Measurements from ENCODE around the gene PLCB1.
"Not testable (repeated sequence)": the region's sequence is repeated elsewhere in the genome, so short reads cannot be mapped to it uniquely, and the experiment has no call there.

The PLCB1 gene

DNA sequence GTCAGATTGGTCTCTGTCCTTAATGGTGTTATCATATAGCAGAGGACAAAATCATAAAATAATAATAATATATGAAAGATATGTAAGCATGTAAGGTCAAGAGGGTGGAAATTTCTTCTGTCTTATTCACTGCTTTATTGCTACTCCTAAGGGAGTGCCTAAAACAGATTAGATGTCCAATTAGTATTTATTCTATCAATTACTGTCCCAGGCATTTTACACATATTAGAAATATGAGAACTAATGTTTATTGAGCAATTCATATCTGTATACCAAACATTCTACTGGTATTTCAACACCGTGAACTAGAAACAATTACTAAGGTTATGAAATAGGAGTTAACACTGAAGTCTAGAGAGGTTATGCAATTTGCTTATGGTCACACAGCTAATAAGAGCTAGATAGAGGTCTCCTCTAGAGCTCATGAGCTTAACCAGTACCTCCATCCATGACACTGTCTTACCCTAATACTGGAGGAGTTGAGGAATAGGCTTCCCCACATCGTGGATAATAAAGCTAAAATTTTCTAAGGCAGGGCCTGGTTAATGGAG is 302.3 kb downstream of the PLCB1 start:
- CTCF ChIA-PET = no interaction called here
- H3K9me3 Mint-ChIP-seq = no peaks in the 10 kb centered on the region
- no peaks in the 10 kb centered on the region for H3K4me1 Mint-ChIP-seq
- H3K4me3 Mint-ChIP-seq = no peak overlapping the region
- H3K27me3 Mint-ChIP-seq = no peaks in the 10 kb centered on the region
- no peaks in the 10 kb centered on the region for H3K36me3 Mint-ChIP-seq
- no peak overlapping the region for H3K27ac Mint-ChIP-seq
- no peak for DNase-seq

DNA sequence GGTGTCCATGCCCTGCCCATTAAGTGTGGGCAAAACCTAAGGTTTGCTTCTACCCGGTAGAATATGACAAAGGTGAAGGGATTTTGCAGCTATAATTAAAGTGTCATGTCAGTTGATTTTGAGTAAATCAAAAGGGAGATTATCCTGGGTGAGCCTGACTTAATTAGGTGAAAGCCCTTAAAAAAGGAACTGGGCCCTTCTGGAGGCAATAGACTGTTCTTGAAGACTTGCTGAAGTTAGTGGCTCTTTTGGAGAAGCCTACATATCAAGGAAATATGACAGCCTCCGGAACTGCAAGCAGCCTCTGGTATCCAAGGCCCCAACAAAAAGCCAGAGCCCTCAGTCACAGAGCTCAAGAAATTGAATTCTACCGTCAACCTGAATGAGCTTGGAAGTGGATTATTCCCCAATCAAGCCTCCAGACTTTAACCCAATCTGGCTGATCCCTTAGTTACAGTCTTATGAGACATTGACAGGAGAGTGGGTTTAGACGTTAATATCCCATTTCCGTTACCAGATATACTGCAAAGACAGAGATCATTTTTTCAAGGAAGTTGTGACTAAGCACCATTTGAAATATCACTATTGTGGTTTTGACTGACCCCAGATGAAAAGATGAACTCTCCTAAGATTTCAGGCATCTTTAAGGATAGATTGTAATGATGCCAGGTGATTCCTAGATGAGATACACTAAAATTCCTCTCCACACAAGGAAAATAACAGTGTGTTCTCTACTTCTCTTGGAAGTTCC is 303.4 kb downstream of the PLCB1 start:
- DNase-seq = no peak
- H3K9me3 Mint-ChIP-seq = no peaks in the 10 kb centered on the region
- CTCF ChIA-PET = no interaction called here
- H3K27ac Mint-ChIP-seq = no peak overlapping the region
- H3K27me3 Mint-ChIP-seq = no peaks in the 10 kb centered on the region
- no peaks in the 10 kb centered on the region for H3K36me3 Mint-ChIP-seq
- H3K4me3 Mint-ChIP-seq = no peak overlapping the region
- no peaks in the 10 kb centered on the region for H3K4me1 Mint-ChIP-seq

DNA sequence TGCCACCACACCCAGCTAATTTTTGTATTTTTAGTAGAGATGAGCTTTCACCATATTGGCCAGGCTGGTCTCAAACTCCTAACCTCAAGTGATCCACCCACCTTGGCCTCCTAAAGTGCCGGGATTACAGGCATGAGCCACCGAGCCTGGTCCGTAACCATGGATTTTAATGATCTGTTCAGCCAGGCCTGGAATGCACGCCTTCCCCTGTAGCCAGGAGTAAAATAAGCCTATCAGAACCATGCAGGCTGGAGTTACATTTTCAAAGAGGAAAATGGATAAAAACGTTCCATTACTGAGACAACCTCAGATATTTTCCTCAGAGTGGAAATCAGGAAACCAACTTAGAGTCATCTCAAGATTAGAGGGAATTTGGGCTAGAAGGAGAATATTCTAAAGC is 304.9 kb downstream of the PLCB1 start:
- H3K9me3 Mint-ChIP-seq, H3K36me3 Mint-ChIP-seq, H3K4me1 Mint-ChIP-seq, DNase-seq, H3K27me3 Mint-ChIP-seq, H3K27ac Mint-ChIP-seq, H3K4me3 Mint-ChIP-seq, CTCF ChIA-PET: not testable (repeated sequence)

DNA sequence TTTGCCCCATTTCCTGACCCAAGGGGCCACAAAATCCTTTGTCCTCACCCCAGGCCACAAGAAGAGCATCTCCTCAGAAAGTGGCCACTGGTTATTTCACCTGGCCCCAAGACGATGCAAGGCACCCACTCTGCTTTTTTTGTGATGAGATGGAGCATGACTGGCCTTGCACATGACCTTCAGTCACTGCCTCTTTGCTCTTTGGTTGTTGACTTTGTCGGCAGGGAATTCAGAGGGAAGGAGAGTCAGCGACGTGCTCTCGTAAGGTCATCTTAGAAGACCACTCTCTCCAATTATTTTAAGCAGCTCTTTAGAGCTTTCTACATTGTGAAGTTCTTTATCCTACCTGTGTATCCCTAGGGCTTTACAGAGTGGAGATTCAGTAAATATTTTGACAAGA is 306.7 kb downstream of the PLCB1 start:
- H3K4me3 Mint-ChIP-seq = no peak overlapping the region
- H3K4me1 Mint-ChIP-seq = no peaks in the 10 kb centered on the region
- H3K27ac Mint-ChIP-seq = no peak overlapping the region
- no peaks in the 10 kb centered on the region for H3K36me3 Mint-ChIP-seq
- CTCF ChIA-PET = no interaction called here
- no peak for DNase-seq
- no peaks in the 10 kb centered on the region for H3K9me3 Mint-ChIP-seq
- no peaks in the 10 kb centered on the region for H3K27me3 Mint-ChIP-seq

DNA sequence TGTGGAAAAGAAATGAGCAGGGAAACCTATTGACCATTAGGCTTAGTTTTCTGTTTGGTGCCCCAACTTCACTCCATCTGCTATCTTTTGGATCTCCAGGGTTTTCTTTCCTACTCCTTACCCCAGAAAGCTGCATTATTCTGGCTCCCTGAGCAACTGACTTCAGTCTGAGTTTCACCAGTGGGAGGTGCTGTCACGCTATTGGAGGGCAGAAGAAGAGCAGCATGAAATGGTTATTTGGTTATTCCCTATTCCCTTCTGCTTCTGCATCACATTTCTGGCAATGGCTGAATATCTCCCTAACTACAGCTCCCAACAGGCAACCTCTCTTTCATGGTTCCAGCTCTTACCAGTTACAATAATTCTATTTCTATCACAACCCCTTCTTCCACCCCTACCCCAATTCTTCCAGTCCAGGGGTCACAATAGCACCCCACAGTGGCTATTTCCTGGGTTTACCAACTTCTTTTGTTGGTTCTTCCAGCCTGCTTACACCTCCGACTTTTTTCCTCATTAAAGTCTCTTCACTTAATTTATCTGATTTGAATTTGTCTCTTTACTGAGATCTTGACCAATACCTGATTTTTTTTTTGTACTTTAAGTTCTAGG is 311.5 kb downstream of the PLCB1 start:
- Mint-ChIP-seq H3K4me3 (no peak overlapping the region), H3K27me3 (no peaks in the 10 kb centered on the region), H3K9me3 (peaks cover 1% of the 10 kb centered on the region), H3K4me1 (no peaks in the 10 kb centered on the region), H3K36me3 (no peaks in the 10 kb centered on the region), H3K27ac (peak overlapping the region; percentile 72)
- no peak for DNase-seq
- CTCF ChIA-PET = no interaction called here

DNA sequence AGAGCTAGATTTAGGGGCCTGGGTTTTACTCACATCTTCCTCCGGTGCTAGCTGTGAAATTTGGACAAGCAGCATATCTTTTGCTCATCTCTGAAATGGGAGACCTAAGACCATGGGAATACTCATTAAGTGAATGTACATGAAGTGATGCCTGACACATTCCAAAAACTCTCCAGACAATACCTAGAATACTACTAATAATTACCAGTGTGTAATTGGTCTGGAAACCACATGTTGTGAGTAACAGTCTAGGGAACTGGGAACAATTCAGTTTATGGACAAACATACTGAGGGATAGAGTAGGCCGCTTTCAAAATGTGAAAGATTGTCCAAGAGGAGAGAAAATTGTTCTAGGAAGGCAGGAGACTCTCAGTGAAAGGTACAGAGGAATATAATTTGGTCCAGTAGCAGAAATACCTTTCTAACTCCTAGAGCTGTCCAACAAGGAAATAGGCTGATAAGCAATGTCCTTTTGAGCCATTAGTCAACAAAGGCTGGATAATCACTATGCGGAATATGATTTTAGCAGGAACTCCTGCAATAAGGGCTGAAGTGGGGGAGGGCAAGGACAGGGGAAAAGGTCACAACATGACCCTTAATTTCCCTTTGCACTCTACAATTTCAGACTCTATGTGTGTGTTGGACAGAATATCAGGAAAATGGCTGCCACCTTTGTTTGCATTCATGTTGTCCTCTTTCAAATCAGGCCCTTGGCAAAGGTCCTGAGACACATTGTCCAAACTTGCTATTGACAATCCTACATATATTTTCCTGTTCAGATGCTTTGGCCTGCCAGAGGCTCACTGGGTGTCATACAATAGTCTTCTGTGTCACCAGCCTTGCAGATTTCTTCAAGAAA is 315.4 kb downstream of the PLCB1 start:
- no peak for DNase-seq
- no peaks in the 10 kb centered on the region for H3K4me1 Mint-ChIP-seq
- H3K9me3 Mint-ChIP-seq = peaks cover 1% of the 10 kb centered on the region
- CTCF ChIA-PET = no interaction called here
- H3K36me3 Mint-ChIP-seq = no peaks in the 10 kb centered on the region
- H3K27ac Mint-ChIP-seq = no peak overlapping the region
- no peak overlapping the region for H3K4me3 Mint-ChIP-seq
- no peaks in the 10 kb centered on the region for H3K27me3 Mint-ChIP-seq

DNA sequence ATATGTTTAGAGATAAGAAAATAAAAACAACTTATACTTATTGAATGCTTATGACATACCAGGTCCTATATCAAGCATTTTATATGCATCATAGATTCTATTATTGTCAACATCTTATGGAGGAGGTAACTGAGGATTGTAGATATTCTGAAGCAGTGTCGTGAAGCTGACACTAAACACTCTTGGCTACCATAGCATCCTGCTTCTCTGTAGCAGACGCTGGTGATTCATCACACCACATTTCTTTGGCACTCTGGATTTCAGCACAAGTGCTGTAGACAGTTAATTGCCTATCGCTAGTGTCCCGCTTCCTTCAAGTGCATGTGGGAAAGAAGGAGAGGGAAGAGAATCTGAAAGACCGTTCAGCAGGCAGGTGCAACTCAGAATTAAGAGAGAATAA is 317.1 kb downstream of the PLCB1 start:
- H3K9me3 Mint-ChIP-seq = no peaks in the 10 kb centered on the region
- H3K4me1 Mint-ChIP-seq = no peaks in the 10 kb centered on the region
- no peak overlapping the region for H3K27ac Mint-ChIP-seq
- CTCF ChIA-PET = no interaction called here
- H3K27me3 Mint-ChIP-seq = no peaks in the 10 kb centered on the region
- H3K4me3 Mint-ChIP-seq = no peak overlapping the region
- H3K36me3 Mint-ChIP-seq = no peaks in the 10 kb centered on the region
- DNase-seq = no peak

DNA sequence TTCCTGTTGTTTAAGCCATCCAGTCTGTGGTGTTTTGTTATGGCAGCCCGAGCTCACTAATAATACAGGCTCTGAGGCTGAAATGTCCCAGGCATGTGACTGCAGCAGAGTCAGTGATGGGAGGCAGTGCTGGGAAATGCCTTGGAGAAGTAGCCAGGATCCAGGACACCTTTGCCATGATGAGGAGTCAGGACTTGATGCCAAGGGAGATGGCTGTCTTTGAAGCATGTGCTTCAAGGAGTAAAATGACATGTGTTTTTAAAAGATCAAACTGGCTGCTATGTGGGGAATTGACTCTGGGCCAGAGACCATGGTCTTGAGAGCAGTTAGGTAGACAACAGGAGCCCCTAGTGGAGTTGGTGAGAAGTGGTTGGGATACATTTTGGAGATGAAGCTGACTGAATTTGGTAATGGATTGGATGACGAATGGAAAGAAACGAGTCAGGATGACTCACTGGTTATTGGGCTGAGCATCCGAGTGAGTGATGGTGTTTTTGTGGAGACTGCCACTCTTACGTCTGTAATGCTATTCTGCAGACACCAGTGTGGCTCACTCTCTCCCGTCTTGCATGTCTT is 322.2 kb downstream of the PLCB1 start:
- Mint-ChIP-seq H3K36me3 (no peaks in the 10 kb centered on the region), H3K4me1 (no peaks in the 10 kb centered on the region), H3K27ac (no peak overlapping the region), H3K4me3 (no peak overlapping the region), H3K9me3 (no peaks in the 10 kb centered on the region), H3K27me3 (no peaks in the 10 kb centered on the region)
- CTCF ChIA-PET = no interaction called here
- no peak for DNase-seq

DNA sequence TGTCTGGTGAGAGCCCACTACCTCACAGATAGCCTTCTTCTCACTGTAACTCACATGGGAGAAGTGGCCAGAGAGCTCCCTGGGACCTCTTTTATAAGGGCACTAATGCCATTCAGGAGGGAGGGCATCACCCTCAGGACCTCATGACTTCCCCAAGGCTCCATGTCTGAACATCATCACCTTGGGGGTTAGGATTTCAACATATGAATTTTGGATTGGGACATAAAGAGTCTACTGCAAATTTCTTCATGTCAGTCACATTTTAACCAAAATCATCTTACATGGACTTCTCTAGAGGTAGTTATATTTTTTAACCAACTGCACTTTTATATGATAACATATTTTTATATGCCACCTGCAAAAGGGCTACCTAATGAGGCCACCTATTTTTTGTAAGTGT is 324.7 kb downstream of the PLCB1 start:
- H3K4me3 Mint-ChIP-seq = no peak overlapping the region
- CTCF ChIA-PET = interaction anchor here (1.1 kb wide), 1 partner anchor 27 kb away, joined by 3 read pairs; no protein-coding TSS in a partner anchor
- H3K9me3 Mint-ChIP-seq = no peaks in the 10 kb centered on the region
- no peaks in the 10 kb centered on the region for H3K4me1 Mint-ChIP-seq
- no peak for DNase-seq
- H3K27ac Mint-ChIP-seq = no peak overlapping the region
- H3K36me3 Mint-ChIP-seq = no peaks in the 10 kb centered on the region
- H3K27me3 Mint-ChIP-seq = no peaks in the 10 kb centered on the region

DNA sequence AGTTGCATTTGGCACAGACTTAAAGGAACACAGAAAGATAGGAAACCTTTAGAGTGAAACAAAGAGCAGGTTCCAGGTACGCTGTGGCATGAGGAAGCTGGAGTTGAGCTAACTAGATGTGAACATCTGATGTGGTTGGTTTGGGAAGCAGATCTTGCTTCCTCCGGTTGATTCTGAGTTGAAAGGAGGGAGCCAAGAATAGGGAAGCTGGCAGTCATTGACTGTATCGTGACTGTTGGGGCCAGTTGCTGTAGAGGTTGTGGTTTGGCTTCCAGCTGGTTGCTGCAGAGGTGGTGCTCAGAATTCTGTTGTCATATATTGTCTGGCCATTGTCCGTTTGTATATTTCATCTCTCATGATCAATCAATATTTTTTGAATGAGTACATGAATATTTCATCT is 325.9 kb downstream of the PLCB1 start:
- CTCF ChIA-PET = interaction anchor here (0.5 kb wide), 2 partner anchors 43 to 181 kb away, joined by 3 to 4 read pairs; no protein-coding TSS in a partner anchor
- Mint-ChIP-seq H3K9me3 (no peaks in the 10 kb centered on the region), H3K4me3 (no peak overlapping the region), H3K27ac (no peak overlapping the region), H3K27me3 (no peaks in the 10 kb centered on the region), H3K36me3 (no peaks in the 10 kb centered on the region), H3K4me1 (no peaks in the 10 kb centered on the region)
- DNase-seq = no peak

DNA sequence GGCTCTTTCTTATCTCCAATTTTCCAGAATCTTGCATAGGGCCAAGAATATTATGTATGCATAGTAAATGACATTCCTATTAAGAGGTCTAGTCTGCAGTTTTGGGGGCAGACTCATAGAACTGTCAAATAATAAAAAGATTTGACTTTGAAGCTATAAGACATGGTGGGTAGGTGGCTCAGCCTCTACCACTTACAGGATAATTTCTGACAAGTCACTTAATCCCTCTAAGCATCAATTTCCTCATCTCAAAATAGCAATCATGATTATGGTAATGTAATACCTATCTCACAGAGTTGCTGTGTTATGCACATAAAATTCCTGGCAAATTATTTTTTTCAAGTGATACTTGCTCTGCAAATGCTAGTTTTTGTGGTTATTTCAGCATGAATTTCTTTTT is 329.1 kb downstream of the PLCB1 start:
- no peak for DNase-seq
- no peaks in the 10 kb centered on the region for H3K36me3 Mint-ChIP-seq
- H3K4me1 Mint-ChIP-seq = no peaks in the 10 kb centered on the region
- no peak overlapping the region for H3K27ac Mint-ChIP-seq
- H3K9me3 Mint-ChIP-seq = peaks cover 3% of the 10 kb centered on the region
- no peak overlapping the region for H3K4me3 Mint-ChIP-seq
- CTCF ChIA-PET = no interaction called here
- no peaks in the 10 kb centered on the region for H3K27me3 Mint-ChIP-seq

DNA sequence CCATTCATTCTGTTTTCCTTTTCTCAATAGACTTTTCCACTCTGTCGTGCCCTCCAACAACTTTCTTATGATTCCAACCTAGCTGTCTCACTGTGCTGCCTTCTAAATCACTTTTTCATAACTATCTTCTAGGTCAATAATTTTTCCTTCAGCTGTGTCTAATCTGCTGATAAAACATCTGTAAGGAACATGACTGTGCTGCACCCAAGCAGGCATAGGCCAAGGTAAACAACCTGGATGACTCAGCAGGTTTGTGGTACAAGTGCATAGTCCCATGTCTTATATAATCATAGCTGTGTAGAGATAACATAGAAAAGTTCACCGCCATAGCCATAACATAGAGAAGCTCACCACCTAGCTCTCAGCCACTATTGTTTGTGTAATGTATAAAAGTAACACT is 332.3 kb downstream of the PLCB1 start:
- no peak for DNase-seq

DNA sequence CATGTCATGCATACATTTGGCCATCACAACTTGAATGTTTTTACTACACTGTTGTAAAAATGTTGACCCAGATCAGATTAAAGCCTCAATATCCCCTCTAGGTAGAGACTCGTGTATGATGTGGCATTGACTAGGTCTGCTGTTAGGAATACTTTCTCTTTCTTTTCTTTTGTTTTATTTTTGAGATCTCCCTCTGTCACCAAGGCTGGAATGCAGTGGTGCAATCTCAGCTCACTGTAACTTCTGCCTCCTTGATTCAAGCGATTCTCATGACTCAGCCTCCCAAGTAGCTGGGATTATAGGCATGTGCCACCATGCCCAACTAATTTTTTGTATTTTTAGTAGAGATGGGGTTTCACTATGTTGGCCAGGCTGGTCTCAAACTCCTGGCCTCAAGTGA is 334.7 kb downstream of the PLCB1 start:
- H3K4me1 Mint-ChIP-seq, H3K36me3 Mint-ChIP-seq, H3K27me3 Mint-ChIP-seq, CTCF ChIA-PET, DNase-seq, H3K27ac Mint-ChIP-seq, H3K9me3 Mint-ChIP-seq, H3K4me3 Mint-ChIP-seq: not testable (repeated sequence)

More for the DNA sequence above, 332.3 kb downstream of the PLCB1 start:
- Mint-ChIP-seq H3K27me3 (no peaks in the 10 kb centered on the region), H3K36me3 (no peaks in the 10 kb centered on the region), H3K9me3 (peaks cover 3% of the 10 kb centered on the region), H3K4me3 (no peak overlapping the region), H3K4me1 (no peaks in the 10 kb centered on the region), H3K27ac (no peak overlapping the region)
- CTCF ChIA-PET = no interaction called here

DNA sequence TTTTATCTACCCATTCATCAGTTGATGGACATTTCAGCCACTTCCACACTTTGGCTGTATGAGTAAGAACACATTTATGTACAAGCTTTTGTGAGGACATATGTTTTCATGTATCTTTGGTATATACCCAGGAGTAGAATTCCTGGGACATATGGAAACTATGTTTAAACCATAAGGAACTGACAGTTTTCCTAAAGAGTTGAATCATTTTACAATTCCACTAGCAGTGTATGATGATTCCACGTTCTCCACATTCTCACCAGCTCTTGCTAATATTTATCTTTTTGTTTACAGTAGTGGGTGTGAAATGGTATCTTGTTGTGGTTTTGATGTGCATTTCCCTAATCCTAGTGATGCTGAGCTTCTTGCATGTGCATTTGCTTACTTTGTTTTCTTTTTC is 338.1 kb downstream of the PLCB1 start:
- H3K36me3 Mint-ChIP-seq = no peaks in the 10 kb centered on the region
- H3K27ac Mint-ChIP-seq = no peak overlapping the region
- no peaks in the 10 kb centered on the region for H3K4me1 Mint-ChIP-seq
- no peaks in the 10 kb centered on the region for H3K9me3 Mint-ChIP-seq
- H3K4me3 Mint-ChIP-seq = no peak overlapping the region
- DNase-seq = no peak
- CTCF ChIA-PET = no interaction called here
- no peaks in the 10 kb centered on the region for H3K27me3 Mint-ChIP-seq

Data from activated naive CD4-positive, alpha-beta T cell treated with anti-CD3 and anti-CD28 coated beads, Interleukin-2, amount 10 ng/mL, durations not matched to agents 7 days and 5 days (primary cell).